GM12873 (cell line): ENCODE measurements around the gene HIGD2A.

Experiments used
- CTCF ChIP-seq: IDR thresholded peaks from 2 replicates; pipeline ENCODE4 v1.5.1; 2012; ENCODE audit warnings: low read depth, mild to moderate bottlenecking, moderate library complexity, low read length, control low read depth; ENCODE audit not compliant: insufficient read depth; ENCODE audit errors: missing control alignments

Gene HIGD2A

GRCh38 chr5:176352116-176352878 lies 36.3 kb upstream of the HIGD2A start:
- no peak for TF ChIP-seq CTCF

GRCh38 chr5:176353533-176353932 lies 35.0 kb upstream of the HIGD2A start:
- no peak for TF ChIP-seq CTCF

- TF ChIP-seq CTCF: peak; percentile 16
Measured at GRCh38 chr5:176355400-176356178, 33.0 kb upstream of the HIGD2A start.

- TF ChIP-seq CTCF: no peak
Measured at GRCh38 chr5:176356179-176356566, 32.4 kb upstream of the HIGD2A start.

- TF ChIP-seq CTCF: no peak
Measured at GRCh38 chr5:176359658-176360057, 28.9 kb upstream of the HIGD2A start.

GRCh38 chr5:176360894-176361436 lies 27.6 kb upstream of the HIGD2A start:
- no peak for TF ChIP-seq CTCF
